Non-pigmented ciliary epithelial cell (primary cell): ENCODE measurements around the gene MAP4K4.

Experiments
- DNase-seq: peaks from one replicate; pipeline ENCODE4 v3.0.0-alpha.2; 2010; ENCODE audit warnings: low read depth

MAP4K4 gene

GRCh38 chr2:101874069-101874468, 176.6 kb downstream of the MAP4K4 start:
- DNase-seq: no peak

DNA sequence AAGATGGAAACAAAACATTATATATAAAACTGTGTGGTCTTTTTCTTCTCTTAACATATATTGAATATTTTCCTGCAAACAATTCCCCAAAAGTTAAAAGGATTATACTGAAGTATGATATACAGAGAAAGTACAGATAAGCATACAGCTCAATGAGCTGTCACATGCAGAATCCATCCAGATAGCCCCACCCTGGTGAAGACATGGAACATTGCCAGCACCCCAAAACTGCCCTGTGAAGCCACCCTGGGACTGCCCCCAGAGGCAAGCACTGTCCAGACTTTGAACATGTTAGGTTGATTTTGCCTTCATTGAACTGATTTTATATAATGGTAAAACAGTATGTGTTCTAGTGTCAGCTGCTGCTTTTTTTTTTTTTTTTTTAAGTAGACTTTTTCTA, 182.0 kb downstream of the MAP4K4 start:
- DNase-seq: no peak

GRCh38 chr2:101881131-101881530, 183.6 kb downstream of the MAP4K4 start:
- no peak for DNase-seq

- DNase-seq: no peak
Observed at GRCh38 chr2:101882769-101883307, 185.3 kb downstream of the MAP4K4 start.

GRCh38 chr2:101883860-101884259, 186.4 kb downstream of the MAP4K4 start:
- peak; percentile 20 for DNase-seq

DNA sequence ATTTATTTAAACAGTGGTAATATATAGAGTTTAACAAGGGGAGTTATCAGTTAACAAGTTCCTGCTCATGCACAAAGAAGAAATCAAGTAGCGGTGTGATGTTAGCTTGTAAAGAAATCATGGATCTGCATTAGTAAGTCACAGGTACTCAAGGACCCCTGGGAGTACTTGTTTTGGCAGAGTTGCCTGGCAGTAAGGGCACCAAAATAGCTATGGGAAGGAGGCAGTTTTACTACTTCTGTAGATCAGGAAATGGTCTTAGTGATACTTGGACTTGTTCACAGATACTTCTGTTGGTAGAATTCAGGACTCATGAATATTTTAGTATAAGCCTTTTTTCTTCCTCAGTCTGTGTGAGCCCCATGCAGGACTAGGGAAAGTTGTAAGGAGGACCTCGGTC, 186.9 kb downstream of the MAP4K4 start:
- DNase-seq: no peak

DNA sequence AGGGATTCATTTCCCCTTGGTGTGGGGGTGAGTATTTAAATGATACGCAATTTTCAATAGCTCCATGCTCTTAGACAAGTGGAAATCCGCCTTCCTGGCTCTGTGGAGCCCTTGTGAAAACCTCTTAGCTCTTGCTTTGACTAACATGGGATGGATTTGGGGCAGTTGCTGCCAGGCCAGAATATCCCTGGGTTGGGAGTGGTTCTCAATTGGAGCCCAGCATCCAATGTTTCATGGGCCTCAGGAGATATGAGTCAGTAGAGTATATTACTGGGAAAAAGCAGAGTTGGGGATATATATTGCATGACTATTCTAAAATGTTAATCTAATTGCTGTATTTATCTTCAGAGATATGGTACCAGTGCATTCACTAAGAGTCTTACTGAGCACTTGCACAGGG, 189.8 kb downstream of the MAP4K4 start:
- DNase-seq: no peak

- no peak for DNase-seq
Observed at GRCh38 chr2:101889460-101890098, 192.1 kb downstream of the MAP4K4 start.

- DNase-seq: no peak
Observed at GRCh38 chr2:101892377-101892776, 194.9 kb downstream of the MAP4K4 start.

DNA sequence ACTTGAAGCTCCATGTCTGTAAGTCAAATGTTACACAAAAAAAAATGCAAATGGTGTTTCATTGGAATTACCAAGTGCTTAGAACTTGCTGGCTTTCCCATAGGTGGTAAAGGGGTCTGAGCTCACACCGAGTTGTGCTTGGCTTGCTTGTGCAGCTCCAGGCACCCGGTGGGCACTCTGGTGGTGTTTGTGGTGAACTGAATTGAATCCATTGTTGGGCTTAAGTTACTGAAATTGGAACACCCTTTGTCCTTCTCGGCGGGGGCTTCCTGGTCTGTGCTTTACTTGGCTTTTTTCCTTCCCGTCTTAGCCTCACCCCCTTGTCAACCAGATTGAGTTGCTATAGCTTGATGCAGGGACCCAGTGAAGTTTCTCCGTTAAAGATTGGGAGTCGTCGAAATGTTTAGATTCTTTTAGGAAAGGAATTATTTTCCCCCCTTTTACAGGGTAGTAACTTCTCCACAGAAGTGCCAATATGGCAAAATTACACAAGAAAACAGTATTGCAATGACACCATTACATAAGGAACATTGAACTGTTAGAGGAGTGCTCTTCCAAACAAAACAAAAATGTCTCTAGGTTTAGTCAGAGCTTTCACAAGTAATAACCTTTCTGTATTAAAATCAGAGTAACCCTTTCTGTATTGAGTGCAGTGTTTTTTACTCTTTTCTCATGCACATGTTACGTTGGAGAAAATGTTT, 196.3 kb downstream of the MAP4K4 start:
- DNase-seq: no peak

DNA sequence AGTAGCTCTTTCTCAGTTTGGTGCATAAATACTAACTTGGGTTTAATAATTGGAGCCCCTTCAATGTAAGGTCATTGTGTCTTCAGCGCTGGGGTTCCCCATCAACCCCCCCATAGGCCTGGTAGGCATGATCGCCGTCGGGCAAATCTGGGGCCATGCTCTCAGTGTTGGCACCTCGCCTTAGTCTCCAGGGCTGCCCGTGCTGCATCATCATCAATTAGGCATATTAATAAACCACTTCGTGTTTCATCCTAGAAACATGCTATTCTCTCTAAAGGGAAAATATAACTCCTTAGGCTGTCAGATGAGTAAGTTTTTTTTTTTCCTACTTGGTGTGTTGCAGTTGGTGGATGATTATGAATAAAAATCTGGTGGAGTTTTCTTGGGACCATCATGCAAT, 197.5 kb downstream of the MAP4K4 start:
- DNase-seq: no peak

GRCh38 chr2:101895819-101896322, 198.4 kb downstream of the MAP4K4 start:
- no peak for DNase-seq

GRCh38 chr2:101897301-101897700, 199.8 kb downstream of the MAP4K4 start:
- no peak for DNase-seq

DNA sequence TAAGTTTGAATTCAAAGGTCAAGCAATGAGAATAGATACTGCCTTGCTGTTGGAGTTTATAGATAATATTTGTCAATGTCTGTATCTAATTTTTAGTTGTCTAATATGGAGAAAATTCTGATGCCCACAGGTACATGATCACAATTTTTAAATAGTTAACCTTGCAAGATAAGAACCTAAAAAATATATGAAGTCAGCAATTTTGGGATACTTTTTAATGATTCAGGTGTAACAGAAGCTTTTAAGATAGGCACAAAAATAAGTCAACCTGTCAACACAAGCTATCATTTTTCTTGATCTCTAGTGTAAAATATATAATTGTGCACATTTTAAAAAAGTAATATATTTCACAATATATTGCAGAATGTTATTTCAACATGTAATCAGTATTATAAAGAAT, 201.8 kb downstream of the MAP4K4 start:
- no peak for DNase-seq

GRCh38 chr2:101899871-101900270, 202.4 kb downstream of the MAP4K4 start:
- no peak for DNase-seq

DNA sequence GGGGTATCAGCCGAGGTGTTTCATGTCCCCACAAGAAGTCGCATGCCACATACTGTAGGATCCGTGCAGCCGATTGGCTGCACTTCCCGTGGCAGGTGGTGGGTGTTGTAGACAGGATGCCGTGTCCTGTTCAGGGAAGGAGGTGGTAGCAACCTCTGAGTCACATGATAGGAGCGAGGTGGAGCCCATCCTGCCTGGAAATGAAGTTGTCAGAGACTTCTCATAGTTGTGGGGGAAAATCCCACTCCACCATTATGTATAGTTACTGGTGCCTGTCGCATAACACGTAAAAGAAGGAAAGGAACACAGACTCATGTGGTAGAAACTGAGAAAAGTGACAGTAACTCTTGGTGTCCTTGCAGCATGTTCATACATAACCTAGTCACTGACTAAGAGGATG, 202.9 kb downstream of the MAP4K4 start:
- DNase-seq: no peak

GRCh38 chr2:101901241-101901640, 203.7 kb downstream of the MAP4K4 start:
- DNase-seq: no peak

DNA sequence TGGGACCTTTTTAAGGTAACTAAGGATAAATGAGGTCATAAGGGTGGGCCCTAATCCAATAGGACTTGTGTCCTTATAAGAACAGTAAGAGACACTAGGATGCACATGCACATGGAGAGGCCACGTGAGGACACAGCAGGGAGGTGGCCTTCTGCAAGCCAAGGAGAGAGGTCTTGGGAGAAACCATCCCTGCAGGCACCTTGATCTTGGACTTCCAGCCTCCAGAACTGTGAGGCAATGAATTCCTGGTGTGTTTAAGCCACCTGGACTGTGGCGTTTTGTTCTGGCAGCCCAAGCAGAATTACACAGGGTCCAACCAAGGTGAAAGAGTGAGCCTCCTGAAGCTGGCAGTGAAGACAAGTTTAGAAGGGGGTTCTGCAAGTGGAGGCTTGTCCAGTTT, 204.7 kb downstream of the MAP4K4 start:
- DNase-seq: no peak

DNA sequence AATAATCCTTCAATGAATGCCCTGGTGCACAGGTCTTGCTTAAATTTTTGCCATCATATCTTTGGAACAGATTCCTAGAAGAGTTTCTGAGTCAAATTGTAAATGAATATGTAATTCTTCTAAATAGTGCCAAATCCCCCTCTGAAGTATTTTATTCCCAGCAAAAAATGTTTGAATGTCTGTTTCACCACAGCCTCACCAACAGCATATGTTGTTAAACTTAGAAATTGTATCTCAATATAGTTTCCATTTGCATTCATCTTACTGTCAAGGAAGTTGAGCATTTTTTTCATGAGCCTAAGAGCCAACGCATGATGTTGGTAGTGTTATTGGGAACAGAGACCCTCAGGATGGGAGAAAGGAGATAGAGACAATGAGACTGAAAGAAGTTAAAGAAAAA, 207.4 kb downstream of the MAP4K4 start:
- DNase-seq: no peak

DNA sequence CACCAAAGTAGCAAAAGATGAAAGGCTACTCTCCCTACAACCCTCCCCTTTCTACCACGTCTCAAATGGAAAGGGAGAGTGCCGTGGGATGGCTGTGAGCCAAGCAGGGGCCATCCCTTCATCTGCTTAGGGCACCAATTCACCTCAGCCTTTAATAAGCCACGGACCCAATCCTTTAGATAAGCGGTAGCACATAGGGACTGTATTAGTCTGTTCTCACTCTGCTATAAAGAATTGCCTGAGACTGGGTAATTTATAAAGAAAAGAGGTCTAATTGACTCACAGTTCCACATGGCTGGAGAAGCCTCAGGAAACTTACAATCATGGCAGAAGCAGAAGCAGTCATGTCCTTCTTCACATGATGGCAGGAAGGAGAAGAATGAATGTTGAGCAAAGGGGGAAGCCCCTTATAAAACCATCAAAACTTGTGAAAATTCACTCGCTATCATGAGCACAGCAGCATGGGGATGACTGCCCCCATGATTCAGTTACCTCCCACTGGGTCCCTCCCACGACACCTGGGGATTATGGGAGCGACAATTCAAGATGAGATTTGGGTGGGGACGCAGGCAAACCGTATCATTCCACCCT, 208.3 kb downstream of the MAP4K4 start:
- no peak for DNase-seq

DNA sequence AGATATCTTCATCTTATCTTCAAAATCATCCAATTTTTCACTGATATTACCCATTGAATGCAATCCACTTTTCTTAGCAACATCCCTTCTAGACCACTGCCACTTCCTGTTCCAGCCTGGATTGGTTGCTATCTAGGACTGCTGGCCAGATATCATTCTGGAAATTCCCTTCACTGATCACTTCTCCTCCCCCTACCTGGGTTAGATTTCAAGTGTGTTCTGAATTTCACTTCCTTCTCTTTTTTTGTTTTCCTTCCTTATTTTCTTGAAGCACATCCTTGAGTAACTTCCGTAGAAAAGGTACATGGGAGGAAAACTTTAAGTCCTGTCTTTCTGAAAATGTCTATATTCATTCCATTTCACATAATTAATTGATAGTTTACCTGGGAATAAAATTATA, 212.3 kb downstream of the MAP4K4 start:
- DNase-seq: no peak

- DNase-seq: no peak
Observed at GRCh38 chr2:101912545-101912944, 215.0 kb downstream of the MAP4K4 start.

GRCh38 chr2:101921319-101921952, 223.9 kb downstream of the MAP4K4 start:
- no peak for DNase-seq
